Neural cell (in vitro differentiated cells): ENCODE results near the gene PSMC3. TPM values are rescaled to one million over a fixed set of nuclear protein-coding genes. Genes with fewer than 3 reads are reported as not detected.

Experiments used
- H2AFZ ChIP-seq: fragments of 200-600, 300-800 bp; sonication (generic), shearing (Covaris generic); 2 replicates; pipeline ENCODE4 v1.6.0; 2014; ENCODE audit warnings: low read depth, mild to moderate bottlenecking, antibody characterized with exemption, low read length, moderate library complexity
- H3F3A ChIP-seq: fragments of 200-600 bp; shearing (Covaris generic); 2 replicates; pipeline ENCODE4 v1.6.1; 2016; ENCODE audit warnings: mild to moderate bottlenecking, moderate library complexity, mixed read lengths, antibody characterized with exemption, low read length; ENCODE audit not compliant: insufficient read depth, poor library complexity, severe bottlenecking
- H3K27ac ChIP-seq: fragments of 200-600, 300-800 bp; sonication (generic), shearing (Covaris generic); 2 replicates; pipeline ENCODE4 v1.5.1; 2014; ENCODE audit warnings: mild to moderate bottlenecking, low read length, moderate library complexity
- H3K27me3 ChIP-seq: fragments of 300-800, 200-600 bp; sonication (generic), shearing (Covaris generic); 2 replicates; pipeline ENCODE4 v1.6.0; 2014; ENCODE audit warnings: mild to moderate bottlenecking, low read depth, low read length, moderate library complexity; ENCODE audit not compliant: insufficient read depth
- H3K36me3 ChIP-seq: fragments of 300-800, 200-600 bp; sonication (generic), shearing (Covaris generic); 2 replicates; pipeline ENCODE4 v1.5.1; 2014; ENCODE audit warnings: mild to moderate bottlenecking, antibody characterized with exemption, low read length, moderate library complexity; ENCODE audit not compliant: insufficient read depth
- H3K4me2 ChIP-seq: fragments of 300-800, 200-600 bp; sonication (generic), shearing (Covaris generic); 2 replicates; pipeline ENCODE4 v1.6.0; 2014; ENCODE audit warnings: mild to moderate bottlenecking, low read length
- H3K4me3 ChIP-seq: fragments of 300-800, 200-600 bp; sonication (generic), shearing (Covaris generic); 2 replicates; pipeline ENCODE4 v1.5.1; 2014; ENCODE audit warnings: mild to moderate bottlenecking, low read length, moderate library complexity
- H3K79me2 ChIP-seq: fragments of 200-600 bp; shearing (Covaris generic); replicated peaks from 2 replicates; pipeline ENCODE4 v1.6.0; 2014; ENCODE audit warnings: mild to moderate bottlenecking, low read length, moderate library complexity; ENCODE audit not compliant: insufficient read depth
- H3K9ac ChIP-seq: fragments of 300-800, 200-600 bp; sonication (generic), shearing (Covaris generic); 2 replicates; pipeline ENCODE4 v1.6.1; 2016; ENCODE audit warnings: mild to moderate bottlenecking, low read length, mixed read lengths
- H3K9me2 ChIP-seq: fragments of 200-600 bp; shearing (Covaris generic); 2 replicates; pipeline ENCODE4 v1.6.1; 2016; ENCODE audit warnings: mild to moderate bottlenecking, low read length, mixed read lengths; ENCODE audit not compliant: insufficient read depth
- H3K9me3 ChIP-seq: fragments of 200-600, 300-800 bp; sonication (generic), shearing (Covaris generic); 2 replicates; pipeline ENCODE4 v1.6.1; 2016; ENCODE audit warnings: mild to moderate bottlenecking, mixed run types, low read length, moderate library complexity, mixed read lengths
- H4K20me1 ChIP-seq: fragments of 200-600 bp; shearing (Covaris generic); 2 replicates; pipeline ENCODE4 v1.6.1; 2016; ENCODE audit warnings: mild to moderate bottlenecking, mixed run types; ENCODE audit not compliant: insufficient read depth
- EP300 ChIP-seq: fragments of 450-650 bp; conservative IDR thresholded peaks from 2 replicates; pipeline ENCODE4 v1.6.1; 2014; ENCODE audit warnings: antibody characterized with exemption, mild to moderate bottlenecking, moderate library complexity; ENCODE audit not compliant: poor library complexity, severe bottlenecking
- EZH2 ChIP-seq: fragments of 200-600, 300-800 bp; shearing (Covaris generic), sonication (generic); IDR thresholded peaks from 2 replicates; pipeline ENCODE4 v1.6.1; 2014; ENCODE audit warnings: antibody characterized with exemption, low read length, borderline replicate concordance, mild to moderate bottlenecking; ENCODE audit not compliant: insufficient read depth, poor library complexity, severe bottlenecking
- MXI1 ChIP-seq: fragments of 450-650 bp; conservative IDR thresholded peaks from 2 replicates; pipeline ENCODE4 v1.6.1; 2014; ENCODE audit warnings: antibody characterized with exemption, mild to moderate bottlenecking; ENCODE audit not compliant: poor library complexity, severe bottlenecking
- POLR2AphosphoS5 ChIP-seq: IDR thresholded peaks from 2 replicates; pipeline ENCODE4 v1.6.1; 2012
- RAD21 ChIP-seq: fragments of 450-650 bp; conservative IDR thresholded peaks from 2 replicates; pipeline ENCODE4 v1.6.1; 2014; ENCODE audit warnings: antibody characterized with exemption, mild to moderate bottlenecking, moderate library complexity
- SMC3 ChIP-seq: fragments of 450-650 bp; conservative IDR thresholded peaks from 2 replicates; pipeline ENCODE4 v1.6.1; 2014; ENCODE audit warnings: antibody characterized with exemption, mild to moderate bottlenecking, moderate library complexity; ENCODE audit not compliant: poor library complexity
- TAF1 ChIP-seq: IDR thresholded peaks from 2 replicates; pipeline ENCODE4 v1.6.1; 2012; ENCODE audit warnings: low read depth
- polyA plus RNA-seq: library from polyadenylated mRNA; depleted of rRNA; stranded (reverse); fragments of >200 nt; gene quantifications from 2 replicates; pipeline ENCODE4 v1.2.3, GENCODE V29; 2014
- TF ChIP-seq, protein P1 (sequence below): IDR thresholded peaks from 2 replicates; pipeline ENCODE4 v1.6.1; 2012; ENCODE audit warnings: borderline replicate concordance
- TF ChIP-seq, protein P2 (sequence below): fragments of 450-650 bp; IDR thresholded peaks from 2 replicates; pipeline ENCODE4 v1.5.1; 2014; ENCODE audit warnings: antibody characterized with exemption, mild to moderate bottlenecking, moderate library complexity; ENCODE audit not compliant: poor library complexity, severe bottlenecking

Gene PSMC3
- polyA plus RNA-seq, 1 donor from 2014 or later, result 157 TPM

DNA sequence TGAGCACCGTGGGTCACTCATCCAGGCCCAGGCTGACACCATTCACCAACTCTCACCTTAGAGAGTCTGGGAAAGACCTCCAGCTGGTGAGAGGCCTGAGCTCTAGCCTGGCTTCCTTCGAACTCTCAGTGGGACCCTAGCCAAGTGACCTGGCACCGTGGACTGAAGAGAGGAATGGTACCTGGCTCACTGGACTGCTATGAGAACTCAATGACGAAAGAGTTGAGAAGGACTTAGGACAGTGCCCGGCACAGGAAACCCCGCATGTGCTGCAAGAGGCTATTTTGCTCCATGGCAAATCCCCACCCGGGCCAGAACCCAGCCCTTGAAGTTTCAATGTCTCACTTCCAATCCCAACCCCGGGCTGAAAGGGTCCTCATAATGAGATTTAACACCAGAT is 23.3 kb upstream of the PSMC3 start:
- Histone ChIP-seq H2AFZ (no peak overlapping the region), H4K20me1 (no peaks in the 10 kb centered on the region), H3K4me2 (no peak overlapping the region), H3K9ac (no peak overlapping the region), H3K27me3 (no peaks in the 10 kb centered on the region), H3K79me2 (no peaks in the 10 kb centered on the region), H3K4me3 (no peak overlapping the region), H3K9me2 (no peaks in the 10 kb centered on the region), H3F3A (no peaks in the 10 kb centered on the region), H3K27ac (no peak overlapping the region), H3K9me3 (no peaks in the 10 kb centered on the region), H3K36me3 (no peaks in the 10 kb centered on the region)
- no peak for TF ChIP-seq MXI1
- TF ChIP-seq EZH2, result no peak
- TF ChIP-seq SMC3, result no peak
- TF ChIP-seq, protein P1, sequence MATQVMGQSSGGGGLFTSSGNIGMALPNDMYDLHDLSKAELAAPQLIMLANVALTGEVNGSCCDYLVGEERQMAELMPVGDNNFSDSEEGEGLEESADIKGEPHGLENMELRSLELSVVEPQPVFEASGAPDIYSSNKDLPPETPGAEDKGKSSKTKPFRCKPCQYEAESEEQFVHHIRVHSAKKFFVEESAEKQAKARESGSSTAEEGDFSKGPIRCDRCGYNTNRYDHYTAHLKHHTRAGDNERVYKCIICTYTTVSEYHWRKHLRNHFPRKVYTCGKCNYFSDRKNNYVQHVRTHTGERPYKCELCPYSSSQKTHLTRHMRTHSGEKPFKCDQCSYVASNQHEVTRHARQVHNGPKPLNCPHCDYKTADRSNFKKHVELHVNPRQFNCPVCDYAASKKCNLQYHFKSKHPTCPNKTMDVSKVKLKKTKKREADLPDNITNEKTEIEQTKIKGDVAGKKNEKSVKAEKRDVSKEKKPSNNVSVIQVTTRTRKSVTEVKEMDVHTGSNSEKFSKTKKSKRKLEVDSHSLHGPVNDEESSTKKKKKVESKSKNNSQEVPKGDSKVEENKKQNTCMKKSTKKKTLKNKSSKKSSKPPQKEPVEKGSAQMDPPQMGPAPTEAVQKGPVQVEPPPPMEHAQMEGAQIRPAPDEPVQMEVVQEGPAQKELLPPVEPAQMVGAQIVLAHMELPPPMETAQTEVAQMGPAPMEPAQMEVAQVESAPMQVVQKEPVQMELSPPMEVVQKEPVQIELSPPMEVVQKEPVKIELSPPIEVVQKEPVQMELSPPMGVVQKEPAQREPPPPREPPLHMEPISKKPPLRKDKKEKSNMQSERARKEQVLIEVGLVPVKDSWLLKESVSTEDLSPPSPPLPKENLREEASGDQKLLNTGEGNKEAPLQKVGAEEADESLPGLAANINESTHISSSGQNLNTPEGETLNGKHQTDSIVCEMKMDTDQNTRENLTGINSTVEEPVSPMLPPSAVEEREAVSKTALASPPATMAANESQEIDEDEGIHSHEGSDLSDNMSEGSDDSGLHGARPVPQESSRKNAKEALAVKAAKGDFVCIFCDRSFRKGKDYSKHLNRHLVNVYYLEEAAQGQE, result no peak
- TF ChIP-seq EP300, result no peak
- TF ChIP-seq TAF1, result no peak
- TF ChIP-seq RAD21, result no peak

DNA sequence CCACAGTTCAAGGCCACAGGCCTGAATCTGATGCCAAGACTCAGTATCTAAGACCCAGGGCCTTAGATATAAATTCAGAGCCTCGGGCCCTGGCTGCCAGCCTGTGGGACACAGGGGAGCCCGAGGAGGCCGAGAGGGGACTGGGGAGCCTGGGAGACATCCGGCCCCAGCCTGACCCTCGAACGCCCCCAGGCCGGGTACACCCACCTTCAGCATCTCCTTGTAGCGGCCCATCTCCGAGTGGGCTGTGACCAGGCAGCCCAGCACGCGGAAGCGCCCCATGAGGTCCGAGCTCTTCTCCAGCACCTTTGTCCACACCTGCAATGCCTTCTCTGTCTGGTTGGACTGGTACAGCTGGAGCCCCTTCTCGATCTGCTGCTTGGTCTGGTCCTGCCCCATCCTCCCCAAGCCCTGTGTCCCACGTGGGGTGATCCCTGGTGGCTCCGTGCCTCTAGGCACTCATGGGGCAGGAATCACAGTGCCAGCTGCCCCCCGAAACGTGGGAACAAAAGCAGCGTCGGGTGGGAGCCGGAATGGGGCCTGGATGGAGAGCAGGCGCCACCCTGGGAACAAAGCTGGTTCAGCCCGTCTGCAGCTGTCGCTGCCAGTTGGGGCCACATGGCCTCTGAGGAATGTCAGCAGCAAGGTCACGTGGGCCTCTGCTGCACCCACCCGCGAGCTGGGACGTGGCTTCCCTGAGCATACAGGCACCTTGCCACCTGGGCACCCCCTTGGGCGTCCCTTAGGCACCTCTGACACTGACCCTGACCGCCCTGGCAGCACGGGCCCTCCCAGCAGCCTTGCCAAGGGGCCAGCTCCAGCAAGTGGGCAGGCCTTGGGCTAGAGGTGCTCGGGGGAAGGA is 22.6 kb upstream of the PSMC3 start, which contains the start of gene RAPSN:
Gene RAPSN (minus strand): TSS at position 571 of the 862 bp plus-strand sequence. CDS start 172 bp downstream, at position 399.
- no peaks in the 10 kb centered on the region for H3F3A ChIP-seq
- no peaks in the 10 kb centered on the region for H3K9me2 ChIP-seq
- H2AFZ ChIP-seq, result no peak within 1 kb of the TSS
- H3K4me3 ChIP-seq, result no peak within 1 kb of the TSS
- no peaks in the 10 kb centered on the region for H3K27me3 ChIP-seq
- no peaks in the 10 kb centered on the region for H3K36me3 ChIP-seq
- H3K4me2 ChIP-seq, result no peak within 1 kb of the TSS
- TF ChIP-seq POLR2AphosphoS5, result no peak
- no peak for TF ChIP-seq SMC3
- TF ChIP-seq RAD21, result no peak
- TF ChIP-seq, protein P2, sequence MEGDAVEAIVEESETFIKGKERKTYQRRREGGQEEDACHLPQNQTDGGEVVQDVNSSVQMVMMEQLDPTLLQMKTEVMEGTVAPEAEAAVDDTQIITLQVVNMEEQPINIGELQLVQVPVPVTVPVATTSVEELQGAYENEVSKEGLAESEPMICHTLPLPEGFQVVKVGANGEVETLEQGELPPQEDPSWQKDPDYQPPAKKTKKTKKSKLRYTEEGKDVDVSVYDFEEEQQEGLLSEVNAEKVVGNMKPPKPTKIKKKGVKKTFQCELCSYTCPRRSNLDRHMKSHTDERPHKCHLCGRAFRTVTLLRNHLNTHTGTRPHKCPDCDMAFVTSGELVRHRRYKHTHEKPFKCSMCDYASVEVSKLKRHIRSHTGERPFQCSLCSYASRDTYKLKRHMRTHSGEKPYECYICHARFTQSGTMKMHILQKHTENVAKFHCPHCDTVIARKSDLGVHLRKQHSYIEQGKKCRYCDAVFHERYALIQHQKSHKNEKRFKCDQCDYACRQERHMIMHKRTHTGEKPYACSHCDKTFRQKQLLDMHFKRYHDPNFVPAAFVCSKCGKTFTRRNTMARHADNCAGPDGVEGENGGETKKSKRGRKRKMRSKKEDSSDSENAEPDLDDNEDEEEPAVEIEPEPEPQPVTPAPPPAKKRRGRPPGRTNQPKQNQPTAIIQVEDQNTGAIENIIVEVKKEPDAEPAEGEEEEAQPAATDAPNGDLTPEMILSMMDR, result no peak
- no peak for TF ChIP-seq TAF1
- no peak for TF ChIP-seq MXI1
- TF ChIP-seq EP300, result no peak
- TF ChIP-seq EZH2, result no peak
- TF ChIP-seq, protein P1, result no peak
- H3K79me2 ChIP-seq, result no peaks in the 10 kb centered on the region
- H4K20me1 ChIP-seq, result no peaks in the 10 kb centered on the region
- H3K9me3 ChIP-seq, result no peaks in the 10 kb centered on the region
- H3K27ac ChIP-seq, result no peak within 1 kb of the TSS
- no peak within 1 kb of the TSS for H3K9ac ChIP-seq
